ENCODE results near the gene NPAS3. TPM values are rescaled to one million over a fixed set of nuclear protein-coding genes. Genes with fewer than 3 reads are reported as not detected.

Gene NPAS3
- total RNA-seq, 6 experiments from 2014 or later: 0.11 to 0.83 (median 0.21) TPM; not detected in 2

DNA sequence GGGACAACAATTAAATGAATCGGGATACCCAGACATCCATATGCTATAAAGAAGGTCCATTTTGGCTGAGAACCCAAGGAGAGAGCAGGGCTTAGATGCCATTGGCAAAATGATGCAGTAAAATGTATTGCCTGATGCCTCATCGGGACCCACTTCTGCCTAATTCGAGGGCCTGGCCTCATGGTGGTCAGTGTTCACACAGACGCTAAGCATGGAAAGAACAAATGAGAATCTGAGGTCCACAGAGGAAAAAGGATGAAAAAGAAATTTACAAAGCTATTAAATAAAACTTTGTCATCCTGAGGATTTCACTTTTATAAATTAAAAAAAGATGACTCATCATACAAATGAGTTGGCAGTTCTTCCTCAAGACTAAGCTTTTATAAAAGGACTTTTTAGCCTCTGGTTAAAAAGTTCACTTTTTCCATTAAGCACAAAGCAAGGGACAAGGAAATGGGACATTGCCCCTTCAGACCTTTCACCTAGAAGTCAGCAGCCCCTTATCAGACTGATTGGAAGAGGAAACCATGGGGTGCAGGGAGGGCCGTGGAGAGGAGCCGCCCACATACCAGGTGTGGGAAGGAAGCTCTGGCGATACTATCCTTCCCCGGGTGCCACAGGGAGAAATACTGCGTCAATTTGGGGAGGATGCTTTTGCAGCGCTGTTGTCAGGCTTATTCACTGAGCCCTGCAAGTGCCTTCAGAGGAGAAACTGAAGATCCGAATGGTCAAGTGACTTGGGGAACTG is 836.2 kb downstream of the NPAS3 start:
- intact Hi-C loops (cut with DNase I): no loop called here
- WGBS (ENCODE audit: insufficient coverage, low coverage, low lambda C conversion rate, missing lambda C conversion rate): 61% methylated on average over 9 of the region's 11 CpGs
- TF ChIP-seq POLR2A (IDR thresholded peaks at IDR 0.05) (no peak), CTCF (IDR thresholded peaks at IDR 0.05) (no peak)

DNA sequence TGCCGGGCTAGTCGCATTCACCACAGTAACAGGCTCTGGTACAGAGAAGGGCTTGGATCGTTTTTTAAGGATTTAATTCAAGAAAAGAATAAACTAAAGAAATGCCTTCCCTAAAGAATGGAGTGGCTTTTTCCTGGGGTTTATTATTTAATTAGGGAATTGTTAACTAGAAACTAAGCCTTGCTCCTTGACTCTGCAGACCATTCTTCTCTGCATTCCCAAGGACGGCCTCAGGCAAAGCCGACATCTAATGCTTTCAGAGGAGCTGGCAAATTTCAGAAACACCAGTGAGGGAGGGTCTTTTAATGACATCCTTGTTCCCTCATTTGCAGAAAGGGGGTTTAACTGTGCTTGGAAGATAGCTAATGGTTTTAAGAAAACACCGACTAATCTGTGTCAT is 838.2 kb downstream of the NPAS3 start:
- H3K4me3 ChIP-seq: no peak overlapping the region
- no peak for ATAC-seq
- no peaks in the 10 kb centered on the region for H3K27me3 ChIP-seq
- no peak overlapping the region for H3K27ac ChIP-seq
- H3K36me3 ChIP-seq: no peaks in the 10 kb centered on the region
- no peak for TF ChIP-seq CTCF (IDR thresholded peaks at IDR 0.05)
- H3K4me1 ChIP-seq: no peaks in the 10 kb centered on the region
- no peak for DNase-seq
- WGBS (ENCODE audit: insufficient coverage, low coverage, low lambda C conversion rate, missing lambda C conversion rate): 85% methylated on average over 5 of the region's 6 CpGs
- intact Hi-C loops (cut with DNase I): no loop called here
- no peaks in the 10 kb centered on the region for H3K9me3 ChIP-seq

More for the DNA sequence above, 836.2 kb downstream of the NPAS3 start:
- Histone ChIP-seq H3K36me3 (no peaks in the 10 kb centered on the region), H3K4me3 (no peak overlapping the region), H3K27ac (no peak overlapping the region), H3K27me3 (no peaks in the 10 kb centered on the region), H3K9me3 (no peaks in the 10 kb centered on the region), H3K4me1 (no peaks in the 10 kb centered on the region)
- ATAC-seq (no peak), DNase-seq (no peak)

DNA sequence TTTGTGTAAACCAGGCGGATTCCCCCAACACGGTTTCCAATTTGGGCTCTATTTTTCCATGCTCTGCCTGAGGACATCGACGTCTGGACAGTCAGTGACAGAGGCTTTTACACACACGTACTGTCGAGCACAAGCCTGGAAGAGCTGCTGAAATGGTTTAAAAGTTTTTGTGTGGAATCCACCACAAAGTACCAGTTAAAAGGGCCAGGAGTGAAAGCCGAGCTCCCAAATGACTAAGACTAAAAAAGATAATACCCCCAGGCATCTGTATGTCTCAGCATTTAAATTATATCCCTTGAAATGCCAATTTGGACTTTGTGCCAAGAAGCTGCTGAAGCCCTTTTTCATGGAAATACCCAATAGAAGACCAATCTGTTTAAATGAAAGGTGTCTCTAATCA is 839.0 kb downstream of the NPAS3 start:
- Histone ChIP-seq H3K9me3 (no peaks in the 10 kb centered on the region), H3K4me3 (no peak overlapping the region), H3K27ac (no peak overlapping the region), H3K4me1 (no peaks in the 10 kb centered on the region), H3K36me3 (no peaks in the 10 kb centered on the region), H3K27me3 (no peaks in the 10 kb centered on the region)
- WGBS (ENCODE audit: insufficient coverage, low coverage, low lambda C conversion rate, missing lambda C conversion rate): 74% methylated on average over 7 of the region's 7 CpGs
- no peak for DNase-seq
- intact Hi-C loops (cut with DNase I): no loop called here
- ATAC-seq: no peak
- no peak for TF ChIP-seq CTCF (IDR thresholded peaks at IDR 0.05)
- no peak for TF ChIP-seq POLR2A (IDR thresholded peaks at IDR 0.05)

DNA sequence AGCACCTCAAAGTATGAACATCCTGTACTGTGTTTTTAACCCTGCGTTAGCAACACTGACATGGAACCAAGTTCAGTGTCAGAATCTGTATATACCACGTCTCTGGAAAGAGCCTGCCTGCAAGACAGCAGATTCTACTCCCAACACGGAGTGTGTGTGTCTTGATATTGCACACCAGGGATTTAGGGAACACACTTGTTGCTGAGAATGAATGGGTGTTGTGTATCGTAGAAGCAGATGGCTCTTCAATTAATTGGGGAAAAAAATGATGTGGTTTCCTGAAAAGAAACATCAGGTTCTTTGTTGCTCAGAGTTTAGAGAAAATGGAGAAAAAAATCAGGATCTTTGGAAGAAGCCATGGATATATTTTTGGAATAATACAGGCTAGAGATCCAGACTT is 841.4 kb downstream of the NPAS3 start:
- intact Hi-C loops (cut with DNase I): no loop called here
- 34% methylated on average over 4 of the region's 4 CpGs for WGBS (ENCODE audit: insufficient coverage, low coverage, low lambda C conversion rate, missing lambda C conversion rate)

More for the DNA sequence above, 841.4 kb downstream of the NPAS3 start:
- no peaks in the 10 kb centered on the region for H3K4me1 ChIP-seq
- H3K27me3 ChIP-seq: no peaks in the 10 kb centered on the region
- H3K4me3 ChIP-seq: no peak overlapping the region
- no peaks in the 10 kb centered on the region for H3K36me3 ChIP-seq
- no peak for TF ChIP-seq CTCF (IDR thresholded peaks at IDR 0.05)
- TF ChIP-seq POLR2A (IDR thresholded peaks at IDR 0.05): no peak
- no peak for ATAC-seq
- no peak overlapping the region for H3K27ac ChIP-seq
- no peak for DNase-seq
- H3K9me3 ChIP-seq: no peaks in the 10 kb centered on the region
